Choroid plexus epithelial cell (primary cell): ENCODE results near the gene COL7A1.

Source experiments
- DNase-seq: peaks from one replicate; pipeline ENCODE4 v3.0.0-alpha.2; 2010; ENCODE audit warnings: low read depth
- H3K4me3 ChIP-seq: 2 replicates; pipeline ENCODE4 v1.5.1; 2011; ENCODE audit warnings: low read depth, mild to moderate bottlenecking, control low read depth, low read length, moderate library complexity
- CTCF ChIP-seq: conservative IDR thresholded peaks from 2 replicates; pipeline ENCODE4 v1.5.1; 2011; ENCODE audit warnings: low read depth, mild to moderate bottlenecking, control low read depth, inconsistent platforms, low read length, moderate library complexity

COL7A1 gene

GRCh38 chr3:48516571-48516970 is 78.6 kb downstream of the COL7A1 start:
- H3K4me3 ChIP-seq = no peak overlapping the region
- no peak for TF ChIP-seq CTCF
- no peak for DNase-seq

- no peak for TF ChIP-seq CTCF
- H3K4me3 ChIP-seq = no peak overlapping the region
- DNase-seq = no peak
These were observed 80.5 kb downstream of the COL7A1 start for GRCh38 chr3:48514431-48515227.
